Muscle layer of duodenum (tissue), 2 donors: Measurements from ENCODE around the gene LYRM4.

Experiments
- H3K27ac ChIP-seq: one replicate; pipeline ENCODE4 v1.7.0; 2013; ENCODE audit warnings: mild to moderate bottlenecking, low read length
- H3K27me3 ChIP-seq: one replicate; pipeline ENCODE4 v1.7.0; 2013; ENCODE audit warnings: low read depth, mild to moderate bottlenecking, control low read depth, low read length
- H3K36me3 ChIP-seq, 2 donors: one replicate each; pipeline ENCODE4 v1.7.0; 2013; ENCODE audit warnings: low read length in 2 of 2, control low read depth in 1 of 2, mild to moderate bottlenecking in 1 of 2; ENCODE audit not compliant: insufficient read depth in 2 of 2, control insufficient read depth in 1 of 2
- H3K4me1 ChIP-seq, 2 donors: one replicate each; pipeline ENCODE4 v1.7.0; 2013; ENCODE audit warnings: low read length in 2 of 2, mild to moderate bottlenecking in 2 of 2, control low read depth in 1 of 2, moderate library complexity in 1 of 2; ENCODE audit not compliant: insufficient read depth in 2 of 2, control insufficient read depth in 1 of 2
- H3K4me3 ChIP-seq, 2 donors: one replicate each; pipeline ENCODE4 v1.7.0; 2013; ENCODE audit warnings: low read length in 2 of 2, low read depth in 1 of 2, mild to moderate bottlenecking in 1 of 2
- H3K9me3 ChIP-seq, 2 donors: one replicate each; pipeline ENCODE4 v1.7.0; 2013; ENCODE audit warnings: low read length in 2 of 2, control low read depth in 1 of 2, mild to moderate bottlenecking in 1 of 2; ENCODE audit not compliant: control insufficient read depth in 1 of 2
- donor health status: healthy.

The LYRM4 gene

GRCh38 chr6:5100806-5101205 lies 159.9 kb downstream of the LYRM4 start:
- no peak overlapping the region for H3K4me3 ChIP-seq
- no peaks in the 10 kb centered on the region for H3K27me3 ChIP-seq
- no peaks in the 10 kb centered on the region for H3K9me3 ChIP-seq
- H3K36me3 ChIP-seq: no peaks in the 10 kb centered on the region
- H3K4me1 ChIP-seq: no peaks in the 10 kb centered on the region
- H3K27ac ChIP-seq: no peak overlapping the region

GRCh38 chr6:5099537-5099936 lies 161.2 kb downstream of the LYRM4 start:
- no peaks in the 10 kb centered on the region for H3K9me3 ChIP-seq
- H3K4me3 ChIP-seq: no peak overlapping the region
- no peaks in the 10 kb centered on the region for H3K36me3 ChIP-seq
- no peaks in the 10 kb centered on the region for H3K27me3 ChIP-seq
- H3K27ac ChIP-seq: no peak overlapping the region
- no peaks in the 10 kb centered on the region for H3K4me1 ChIP-seq

GRCh38 chr6:5098501-5099270 lies 162.1 kb downstream of the LYRM4 start:
- Histone ChIP-seq H3K4me1 (no peaks in the 10 kb centered on the region), H3K27ac (no peak overlapping the region), H3K4me3 (no peak overlapping the region), H3K9me3 (no peaks in the 10 kb centered on the region), H3K27me3 (no peaks in the 10 kb centered on the region), H3K36me3 (no peaks in the 10 kb centered on the region)

GRCh38 chr6:5096482-5096881 lies 164.3 kb downstream of the LYRM4 start:
- no peaks in the 10 kb centered on the region for H3K36me3 ChIP-seq
- no peaks in the 10 kb centered on the region for H3K27me3 ChIP-seq
- H3K9me3 ChIP-seq: no peaks in the 10 kb centered on the region
- H3K27ac ChIP-seq: no peak overlapping the region
- H3K4me1 ChIP-seq: no peaks in the 10 kb centered on the region
- H3K4me3 ChIP-seq: no peak overlapping the region

- Histone ChIP-seq H3K9me3 (no peaks in the 10 kb centered on the region), H3K4me3 (no peak overlapping the region), H3K4me1 (no peaks in the 10 kb centered on the region), H3K36me3 (no peaks in the 10 kb centered on the region), H3K27me3 (no peaks in the 10 kb centered on the region), H3K27ac (no peak overlapping the region)
Observed at GRCh38 chr6:5095236-5095635, 165.5 kb downstream of the LYRM4 start.

- Histone ChIP-seq H3K36me3 (no peaks in the 10 kb centered on the region), H3K27me3 (no peaks in the 10 kb centered on the region), H3K9me3 (no peaks in the 10 kb centered on the region), H3K27ac (no peak overlapping the region), H3K4me1 (no peaks in the 10 kb centered on the region), H3K4me3 (no peak overlapping the region)
Observed at GRCh38 chr6:5094327-5094726, 166.4 kb downstream of the LYRM4 start.

- Histone ChIP-seq H3K36me3 (no peaks in the 10 kb centered on the region), H3K27ac (no peak overlapping the region), H3K4me1 (no peaks in the 10 kb centered on the region), H3K4me3 (no peak overlapping the region), H3K9me3 (no peaks in the 10 kb centered on the region), H3K27me3 (no peaks in the 10 kb centered on the region)
Observed at GRCh38 chr6:5093231-5094015, 167.3 kb downstream of the LYRM4 start.

- H3K9me3 ChIP-seq: no peaks in the 10 kb centered on the region
- H3K27ac ChIP-seq: no peak overlapping the region
- peaks cover 0 to 4% of the 10 kb centered on the region in 2 donors for H3K4me1 ChIP-seq
- no peaks in the 10 kb centered on the region for H3K27me3 ChIP-seq
- no peak overlapping the region for H3K4me3 ChIP-seq
- H3K36me3 ChIP-seq: no peaks in the 10 kb centered on the region
Observed at GRCh38 chr6:5091210-5092069, 169.3 kb downstream of the LYRM4 start.

GRCh38 chr6:5090603-5091002 lies 170.1 kb downstream of the LYRM4 start:
- Histone ChIP-seq H3K36me3 (no peaks in the 10 kb centered on the region), H3K27ac (no peak overlapping the region), H3K9me3 (no peaks in the 10 kb centered on the region), H3K4me1 (peaks cover 0 to 12% of the 10 kb centered on the region in 2 donors), H3K4me3 (no peak overlapping the region), H3K27me3 (no peaks in the 10 kb centered on the region)

GRCh38 chr6:5089481-5090438 lies 171.0 kb downstream of the LYRM4 start:
- Histone ChIP-seq H3K27ac (no peak overlapping the region), H3K9me3 (no peaks in the 10 kb centered on the region), H3K36me3 (no peaks in the 10 kb centered on the region), H3K4me1 (peaks cover 0 to 12% of the 10 kb centered on the region in 2 donors), H3K4me3 (no peak overlapping the region), H3K27me3 (no peaks in the 10 kb centered on the region)
